IPS DF 6.9 (cell line): ENCODE measurements around the gene FAM98B.

ENCODE experiments used
- DNase-seq: peaks from one replicate; pipeline ENCODE4 v3.0.0-alpha.2; 2013; ENCODE audit warnings: low read depth, low spot score
- H3K27ac ChIP-seq: one replicate; pipeline ENCODE4 v1.5.1; 2013; ENCODE audit warnings: low read length, control low read depth
- H3K27me3 ChIP-seq: 2 replicates; pipeline ENCODE4 v1.6.1; 2013; ENCODE audit warnings: mild to moderate bottlenecking, low read length; ENCODE audit not compliant: control insufficient read depth, insufficient read depth
- H3K36me3 ChIP-seq: 2 replicates; pipeline ENCODE4 v1.6.1; 2013; ENCODE audit warnings: low read length; ENCODE audit not compliant: control insufficient read depth, insufficient read depth
- H3K4me1 ChIP-seq: 2 replicates; pipeline ENCODE4 v1.6.1; 2013; ENCODE audit warnings: low read length; ENCODE audit not compliant: control insufficient read depth, insufficient read depth
- H3K4me3 ChIP-seq: 2 replicates; pipeline ENCODE4 v1.5.1; 2013; ENCODE audit warnings: mild to moderate bottlenecking, low read length
- H3K9me3 ChIP-seq: 2 replicates; pipeline ENCODE4 v1.6.1; 2013; ENCODE audit warnings: low read length, inconsistent platforms; ENCODE audit not compliant: control insufficient read depth, insufficient read depth
- WGBS: extraction: QIAGEN DNeasy Blood & Tissue Kit; methylation state at CpG from one replicate; pipeline ENCODE4 v1.1.7; 2013; ENCODE audit warnings: mixed read lengths, missing lambda C conversion rate; ENCODE audit not compliant: insufficient read length, insufficient coverage; 5-methylcytosine and 5-hydroxymethylcytosine counted together

Gene FAM98B

DNA sequence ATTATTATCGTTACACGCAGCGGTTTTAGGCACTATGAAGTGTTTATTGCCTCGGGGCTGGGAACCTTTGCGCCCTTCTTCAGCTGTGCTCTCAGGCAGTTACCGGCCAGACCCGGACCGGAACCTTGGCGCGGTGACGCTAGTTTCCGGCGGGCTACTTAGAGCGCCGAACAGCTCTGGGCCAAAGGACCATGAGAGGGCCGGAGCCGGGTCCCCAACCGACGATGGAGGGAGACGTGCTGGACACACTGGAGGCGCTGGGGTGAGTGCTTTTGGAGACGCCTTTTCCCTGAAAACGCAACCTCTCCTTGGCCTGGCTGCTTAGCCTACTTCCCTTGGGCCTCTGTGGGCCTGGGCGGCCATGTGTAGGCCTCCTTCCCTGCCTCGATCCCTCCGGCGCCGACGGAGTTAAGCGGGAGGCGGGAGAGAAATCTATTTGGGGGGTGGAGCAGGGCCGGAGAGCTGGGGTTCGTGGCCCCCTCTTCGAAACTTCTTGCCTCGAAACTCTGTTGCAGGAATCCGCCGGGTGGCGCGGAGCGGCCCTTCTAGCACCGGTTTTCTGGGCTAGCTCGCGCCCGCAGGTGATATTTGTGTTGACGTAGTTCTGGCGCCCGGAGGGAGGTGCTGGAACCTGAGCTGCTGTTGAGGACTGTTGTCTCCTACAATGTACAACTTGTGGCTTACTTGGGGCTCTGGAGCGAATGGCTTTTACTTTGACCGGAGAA, at the start of gene FAM98B:
TSS of gene FAM98B (plus strand) at position 157 of the 725 bp plus-strand sequence. CDS start at position 192, 35 bp downstream.
- DNase-seq: peak; percentile 72
- no CpG with 5 or more reads among the region's 49 CpGs for WGBS
- H3K27me3 ChIP-seq: no peaks in the 10 kb centered on the region

DNA sequence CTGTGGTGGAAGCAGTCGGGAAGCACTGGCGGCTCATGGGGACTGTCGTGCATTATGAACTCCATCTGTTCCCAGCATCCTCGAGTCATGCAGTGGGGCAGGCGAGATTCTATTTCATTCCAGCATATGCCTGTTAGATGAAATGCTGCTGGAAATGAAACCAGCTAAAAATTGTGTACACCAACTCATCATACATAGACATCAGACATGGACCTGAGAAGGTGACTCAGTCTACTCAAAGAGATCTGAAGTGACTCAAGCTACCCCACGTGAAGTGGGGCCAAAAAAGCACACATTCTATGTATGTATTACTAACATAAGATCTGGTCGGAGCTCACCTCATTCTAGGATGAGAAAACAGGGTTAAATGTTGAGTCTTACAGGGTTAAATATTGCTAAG, 47.5 kb upstream of the FAM98B start:
- Histone ChIP-seq H3K36me3 (no peaks in the 10 kb centered on the region), H3K9me3 (no peaks in the 10 kb centered on the region), H3K4me1 (no peaks in the 10 kb centered on the region), H3K27ac (no peak overlapping the region), H3K4me3 (no peak overlapping the region), H3K27me3 (no peaks in the 10 kb centered on the region)
- no CpG with 5 or more reads among the region's 7 CpGs for WGBS
- no peak for DNase-seq

More for the DNA sequence above, at the start of gene FAM98B:
- Histone ChIP-seq H3K36me3 (no peaks in the 10 kb centered on the region), H3K27ac (no peak within 1 kb of the TSS), H3K4me3 (peak within 1 kb of the TSS; percentile 81), H3K4me1 (no peaks in the 10 kb centered on the region), H3K9me3 (no peaks in the 10 kb centered on the region; the same call in 1 of the 2 replicates)

DNA sequence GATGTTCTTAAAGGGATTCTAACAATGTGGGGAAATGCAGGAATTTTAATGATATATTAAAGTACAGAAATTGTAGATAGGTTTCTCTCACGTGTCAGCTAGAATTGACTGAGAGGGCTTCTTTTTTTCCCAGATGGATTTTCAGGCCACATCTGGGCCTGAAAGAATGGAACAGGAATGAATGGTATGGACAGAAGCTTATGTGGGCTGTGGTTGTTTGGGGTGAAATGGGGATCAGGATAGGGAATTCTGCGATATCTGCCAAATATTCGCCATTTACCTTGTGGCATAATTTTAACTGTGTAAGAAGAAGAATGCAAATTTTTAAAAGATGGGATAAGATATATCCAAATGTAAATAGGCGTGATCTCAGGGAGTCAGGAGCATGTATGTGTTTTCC, 45.4 kb upstream of the FAM98B start:
- H3K4me1 ChIP-seq: no peaks in the 10 kb centered on the region
- H3K27ac ChIP-seq: no peak overlapping the region
- no peaks in the 10 kb centered on the region for H3K36me3 ChIP-seq
- H3K9me3 ChIP-seq: no peaks in the 10 kb centered on the region
- no peaks in the 10 kb centered on the region for H3K27me3 ChIP-seq
- no peak overlapping the region for H3K4me3 ChIP-seq
- DNase-seq: no peak
- WGBS: no CpG with 5 or more reads among the region's 4 CpGs

DNA sequence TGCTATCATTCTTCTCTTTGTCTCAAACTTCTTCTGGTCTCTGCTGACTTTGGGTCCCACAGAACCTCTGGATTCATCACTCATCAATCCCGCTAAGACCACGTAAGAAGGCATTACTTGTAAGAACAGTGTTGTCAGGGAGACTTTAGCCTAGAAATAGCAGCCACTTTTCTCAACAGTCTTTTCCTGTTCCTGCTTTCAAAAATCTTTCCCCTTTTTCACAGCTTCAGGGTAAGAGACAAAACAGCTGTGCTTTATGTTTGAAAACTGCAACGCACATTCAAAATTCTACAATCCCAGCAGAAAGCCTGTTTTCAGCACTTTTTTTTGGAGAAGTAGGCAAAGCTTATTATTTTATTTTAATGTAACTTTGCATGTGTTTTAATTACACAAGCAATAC, 42.0 kb upstream of the FAM98B start:
- no peaks in the 10 kb centered on the region for H3K4me1 ChIP-seq
- no peak overlapping the region for H3K27ac ChIP-seq
- no peak for DNase-seq
- H3K36me3 ChIP-seq: no peaks in the 10 kb centered on the region
- H3K27me3 ChIP-seq: no peaks in the 10 kb centered on the region
- no peaks in the 10 kb centered on the region for H3K9me3 ChIP-seq
- no peak overlapping the region for H3K4me3 ChIP-seq
- WGBS: no CpG with 5 or more reads among the region's 3 CpGs

DNA sequence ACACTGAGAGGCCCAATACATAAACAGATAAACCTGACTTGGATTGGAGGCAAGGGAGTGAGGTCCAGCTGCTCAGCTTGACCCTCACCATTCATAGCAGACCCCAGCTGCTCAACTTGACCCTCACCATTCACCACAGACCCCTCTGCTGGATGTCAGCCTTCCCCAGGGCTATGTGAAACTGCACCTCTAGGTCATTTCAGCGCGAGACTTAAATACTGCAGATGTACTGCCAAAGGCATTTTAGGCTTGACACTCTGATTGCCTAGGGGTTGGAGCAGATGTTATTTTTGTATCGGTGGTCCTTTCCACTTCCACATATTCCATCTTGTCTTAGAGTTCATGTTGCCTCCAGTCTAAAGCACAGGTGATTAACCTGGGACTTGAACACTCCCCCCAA, 41.5 kb upstream of the FAM98B start:
- DNase-seq: no peak
- H3K27ac ChIP-seq: no peak overlapping the region
- H3K27me3 ChIP-seq: no peaks in the 10 kb centered on the region
- no CpG with 5 or more reads among the region's 3 CpGs for WGBS
- H3K4me1 ChIP-seq: no peaks in the 10 kb centered on the region
- H3K36me3 ChIP-seq: no peaks in the 10 kb centered on the region
- no peak overlapping the region for H3K4me3 ChIP-seq
- no peaks in the 10 kb centered on the region for H3K9me3 ChIP-seq

DNA sequence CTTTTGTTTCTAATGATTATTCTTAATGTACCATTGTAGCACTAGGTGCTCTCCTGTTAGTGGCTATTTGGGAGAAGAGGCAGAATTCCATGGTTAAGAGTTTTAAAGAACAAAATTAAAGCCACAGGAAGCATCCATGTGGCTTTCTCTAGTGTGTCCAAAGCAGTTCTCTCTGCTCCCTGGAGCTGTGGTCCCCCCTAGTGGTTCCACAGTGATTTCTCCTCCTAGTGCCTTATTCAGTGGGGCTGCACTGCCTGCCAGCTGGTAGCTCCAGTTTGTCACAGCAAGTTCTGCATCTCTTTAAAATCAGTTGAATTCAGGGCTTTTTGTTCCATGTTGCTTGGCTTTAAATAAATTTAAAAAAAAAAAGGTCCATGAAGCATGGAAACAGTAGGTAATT, 39.6 kb upstream of the FAM98B start:
- Histone ChIP-seq H3K4me3 (no peak overlapping the region), H3K36me3 (no peaks in the 10 kb centered on the region), H3K27ac (no peak overlapping the region), H3K4me1 (no peaks in the 10 kb centered on the region), H3K27me3 (no peaks in the 10 kb centered on the region), H3K9me3 (no peaks in the 10 kb centered on the region)
- peak; percentile 39 for DNase-seq

DNA sequence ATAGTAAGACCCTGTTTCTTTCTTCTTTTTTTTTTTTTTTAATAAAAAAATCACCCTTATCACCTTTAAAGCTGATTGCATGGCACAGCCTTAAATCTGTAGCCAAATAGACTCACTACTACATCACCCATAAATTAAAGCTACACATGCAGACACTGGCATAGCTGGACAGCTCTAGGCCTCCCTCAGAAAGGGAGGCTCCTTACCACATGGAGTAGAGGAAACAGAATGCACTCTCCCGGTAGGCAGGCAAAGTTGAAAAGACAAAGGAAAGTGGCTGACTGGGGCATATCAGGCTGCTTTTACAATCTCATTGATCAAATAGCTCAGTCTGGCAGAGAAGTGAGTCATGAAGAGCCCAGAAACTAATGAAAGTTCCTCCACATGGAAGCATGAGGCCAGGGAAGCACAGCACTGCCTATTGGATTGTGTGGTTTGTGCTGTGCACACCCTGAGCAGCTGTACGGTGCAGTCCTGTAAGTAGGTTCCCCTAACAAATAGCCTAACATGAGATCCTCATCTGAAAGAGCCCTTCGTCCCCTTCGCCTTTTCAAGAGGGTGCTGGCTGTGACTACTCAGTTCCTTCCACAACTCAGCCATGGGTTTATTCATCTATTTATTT, 32.7 kb upstream of the FAM98B start:
- no CpG with 5 or more reads among the region's 4 CpGs for WGBS
- H3K4me1 ChIP-seq: no peaks in the 10 kb centered on the region
- DNase-seq: no peak
- H3K4me3 ChIP-seq: no peak overlapping the region
- H3K9me3 ChIP-seq: no peaks in the 10 kb centered on the region
- no peak overlapping the region for H3K27ac ChIP-seq
- no peaks in the 10 kb centered on the region for H3K36me3 ChIP-seq
- no peaks in the 10 kb centered on the region for H3K27me3 ChIP-seq

DNA sequence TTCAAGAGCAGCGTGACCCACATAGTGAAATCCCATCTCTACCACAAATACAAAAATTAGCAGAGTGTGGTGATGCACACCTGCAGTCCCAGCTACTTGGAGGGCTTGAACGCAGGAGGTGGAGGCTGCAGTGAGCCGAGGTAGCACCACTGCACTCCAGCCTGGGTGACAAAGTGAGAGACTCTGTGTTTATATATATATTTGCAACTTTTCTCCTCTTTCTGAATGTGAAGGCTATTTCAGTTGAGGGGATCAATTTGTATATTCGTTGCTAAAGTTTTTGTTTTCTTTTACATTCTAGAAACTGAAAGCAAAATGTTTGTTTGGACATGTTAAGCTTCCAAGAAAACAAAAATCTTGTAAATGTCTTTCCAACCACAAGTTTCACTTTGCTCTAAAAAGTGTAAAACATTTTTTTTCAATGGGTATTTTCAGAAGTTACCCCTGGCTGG, 29.8 kb upstream of the FAM98B start:
- H3K27me3 ChIP-seq: no peaks in the 10 kb centered on the region
- H3K9me3 ChIP-seq: no peaks in the 10 kb centered on the region
- no CpG with 5 or more reads among the region's 4 CpGs for WGBS
- H3K36me3 ChIP-seq: no peaks in the 10 kb centered on the region
- no peak overlapping the region for H3K27ac ChIP-seq
- no peaks in the 10 kb centered on the region for H3K4me1 ChIP-seq
- no peak overlapping the region for H3K4me3 ChIP-seq
- no peak for DNase-seq

DNA sequence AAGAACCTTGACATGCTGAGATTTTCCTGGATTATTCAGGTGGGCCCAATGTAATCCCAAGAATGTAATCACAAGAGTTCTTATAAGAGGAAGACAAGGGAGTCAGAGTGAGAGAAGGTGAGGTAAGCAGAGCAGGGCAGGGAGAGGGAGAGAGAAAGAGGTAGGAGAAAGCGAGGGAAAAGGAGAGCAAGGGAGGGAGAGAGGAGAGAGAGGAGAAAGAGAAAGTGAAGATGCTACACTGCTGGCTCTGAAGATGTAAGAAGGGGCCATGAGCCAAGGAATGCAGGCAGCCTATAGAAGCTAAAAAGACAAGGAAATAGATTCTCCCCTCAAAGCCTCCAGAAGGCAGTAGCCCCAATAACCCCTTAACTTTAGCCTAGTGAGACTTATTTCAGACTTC, 28.7 kb upstream of the FAM98B start:
- H3K27ac ChIP-seq: no peak overlapping the region
- WGBS: no CpG with 5 or more reads among the region's 1 CpG

DNA sequence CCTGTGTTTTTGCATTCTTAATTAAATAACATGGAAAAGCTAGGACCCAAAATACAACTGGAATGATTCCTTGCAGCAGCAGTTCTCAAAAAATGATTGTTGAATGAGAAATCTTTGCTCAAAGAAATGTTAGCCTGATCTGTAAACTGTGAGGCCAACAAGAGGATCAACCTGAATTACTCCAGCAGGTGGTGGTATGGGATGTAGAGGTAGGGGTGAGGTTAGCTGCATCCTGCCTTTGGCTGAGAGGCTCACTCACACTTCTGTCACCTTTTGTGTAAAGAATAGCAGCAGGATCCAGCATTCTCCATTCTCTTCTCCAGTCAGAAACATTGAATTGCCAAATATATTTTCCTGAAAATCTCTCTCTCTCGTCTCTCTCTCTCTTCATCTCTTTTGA, 26.5 kb upstream of the FAM98B start:
- no CpG with 5 or more reads among the region's 1 CpG for WGBS
- H3K4me1 ChIP-seq: no peaks in the 10 kb centered on the region
- no peaks in the 10 kb centered on the region for H3K36me3 ChIP-seq
- H3K4me3 ChIP-seq: no peak overlapping the region
- DNase-seq: no peak
- H3K27me3 ChIP-seq: no peaks in the 10 kb centered on the region
- no peak overlapping the region for H3K27ac ChIP-seq
- H3K9me3 ChIP-seq: no peaks in the 10 kb centered on the region

More for the DNA sequence above, 28.7 kb upstream of the FAM98B start:
- H3K9me3 ChIP-seq: no peaks in the 10 kb centered on the region
- H3K27me3 ChIP-seq: no peaks in the 10 kb centered on the region
- H3K4me1 ChIP-seq: no peaks in the 10 kb centered on the region
- DNase-seq: no peak
- no peak overlapping the region for H3K4me3 ChIP-seq
- H3K36me3 ChIP-seq: no peaks in the 10 kb centered on the region
